ENCODE data around the gene UBE2J2. TPM values are rescaled to one million over a fixed set of nuclear protein-coding genes. Genes with fewer than 3 reads are reported as not detected.

The UBE2J2 gene
- total and polyA plus RNA-seq, 4 experiments from 2014 or later = 79.4 to 96.7 (median 87.8) TPM

DNA sequence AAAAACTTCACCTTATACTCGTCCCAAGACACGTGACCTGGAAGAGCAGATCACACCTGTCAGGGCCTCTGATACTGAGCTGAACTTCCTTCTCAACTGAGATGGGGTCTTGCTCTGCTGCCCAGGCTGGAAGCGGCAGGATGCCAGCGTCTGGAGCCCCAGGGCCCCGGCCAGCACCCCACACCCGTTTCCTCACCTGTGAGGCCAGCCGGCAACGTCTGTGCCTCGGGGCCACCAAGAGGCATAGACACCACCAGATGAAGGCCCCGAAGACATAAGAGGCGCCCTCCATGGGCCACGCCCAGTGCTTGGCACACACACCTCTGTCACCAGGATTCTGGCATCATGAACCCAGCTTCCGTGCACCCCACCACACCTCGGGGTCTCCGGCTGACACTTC lies 50.3 kb downstream of the UBE2J2 start:
- DNase-seq = no peak
- intact Hi-C loops (cut with micrococcal nuclease) = no loop called here
- Histone ChIP-seq H3K36me3 (ENCODE audit: insufficient read depth, low read length) (peaks cover 42% of the 10 kb centered on the region), H3K9me3 (ENCODE audit: control insufficient read depth in 1 of 2, low read length in 2 of 2) (no peaks in the 10 kb centered on the region), H3K27me3 (ENCODE audit: insufficient read depth, low read length) (no peaks in the 10 kb centered on the region), H3K4me3 (ENCODE audit: low read length in 2 of 2) (no peak overlapping the region), H3K27ac (ENCODE audit: low read depth, low read length) (no peak overlapping the region), H3K4me1 (ENCODE audit: insufficient read depth, low read length) (peaks cover 17% of the 10 kb centered on the region)
- no peaks in the 10 kb centered on the region for H3K27me3 Mint-ChIP-seq
- peaks cover 11 to 37% (median 21%) of the 10 kb centered on the region in 4 donors for H3K4me1 Mint-ChIP-seq
- peaks cover 0 to 2% (median 0%) of the 10 kb centered on the region in 8 donors for H3K9me3 Mint-ChIP-seq
- peak overlapping the region in 5 of 7 donors; percentile 14 to 78 (median 50) for H3K27ac Mint-ChIP-seq
- peaks cover 20 to 44% of the 10 kb centered on the region in 2 donors for H3K36me3 Mint-ChIP-seq
- ChIA-PET POLR2A (ENCODE audit: partially characterized antibody) (no interaction called here), CTCF (ENCODE audit: partially characterized antibody) (no interaction called here)
- H3K4me3 Mint-ChIP-seq = no peak overlapping the region

DNA sequence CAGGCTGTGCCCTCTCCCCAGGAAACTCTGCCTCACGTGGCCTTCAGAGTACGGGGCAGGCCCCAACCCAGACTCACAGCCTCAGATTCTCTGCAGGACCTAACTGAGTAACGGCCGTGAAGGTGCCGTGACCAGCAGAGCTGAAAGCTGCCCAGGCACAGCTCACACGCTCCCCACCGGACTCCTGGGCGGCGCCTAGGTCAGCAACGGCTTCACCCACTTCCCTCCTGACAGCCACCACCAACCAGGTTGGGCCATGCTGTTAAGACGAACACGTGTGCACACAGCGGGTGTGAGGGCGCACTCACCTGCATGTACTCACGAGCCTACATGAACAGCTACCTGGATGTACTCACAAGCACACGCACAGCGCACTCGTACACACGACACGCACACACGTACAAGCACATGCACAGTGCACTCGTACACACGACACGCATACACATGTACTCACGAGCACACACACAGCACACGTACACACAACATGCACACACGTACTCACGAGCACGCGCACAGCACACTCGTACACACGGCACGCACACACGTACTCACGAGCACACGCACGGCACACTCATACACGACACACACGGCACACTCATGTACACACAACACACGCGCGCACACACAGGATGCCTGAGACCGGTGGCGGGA lies 51.0 kb downstream of the UBE2J2 start:
- Mint-ChIP-seq H3K27ac (peak overlapping the region in 6 of 7 donors; percentile 23 to 78 (median 52)), H3K27me3 (no peaks in the 10 kb centered on the region), H3K4me3 (peak overlapping the region in 1 of 8 donors; percentile 45), H3K4me1 (peaks cover 12 to 43% (median 24%) of the 10 kb centered on the region in 4 donors), H3K9me3 (peaks cover 0 to 2% (median 0%) of the 10 kb centered on the region in 8 donors), H3K36me3 (peaks cover 20 to 44% of the 10 kb centered on the region in 2 donors)
- CTCF ChIA-PET (ENCODE audit: partially characterized antibody) = no interaction called here
- Histone ChIP-seq H3K27ac (ENCODE audit: low read depth, low read length) (no peak overlapping the region), H3K27me3 (ENCODE audit: insufficient read depth, low read length) (no peaks in the 10 kb centered on the region), H3K36me3 (ENCODE audit: insufficient read depth, low read length) (peaks cover 42% of the 10 kb centered on the region), H3K4me3 (ENCODE audit: low read length in 2 of 2) (no peak overlapping the region), H3K9me3 (ENCODE audit: control insufficient read depth in 1 of 2, low read length in 2 of 2) (no peaks in the 10 kb centered on the region), H3K4me1 (ENCODE audit: insufficient read depth, low read length) (peaks cover 23% of the 10 kb centered on the region)
- POLR2A ChIA-PET (ENCODE audit: partially characterized antibody) = no interaction called here
- DNase-seq = no peak
- intact Hi-C loops (cut with micrococcal nuclease) = no loop called here

DNA sequence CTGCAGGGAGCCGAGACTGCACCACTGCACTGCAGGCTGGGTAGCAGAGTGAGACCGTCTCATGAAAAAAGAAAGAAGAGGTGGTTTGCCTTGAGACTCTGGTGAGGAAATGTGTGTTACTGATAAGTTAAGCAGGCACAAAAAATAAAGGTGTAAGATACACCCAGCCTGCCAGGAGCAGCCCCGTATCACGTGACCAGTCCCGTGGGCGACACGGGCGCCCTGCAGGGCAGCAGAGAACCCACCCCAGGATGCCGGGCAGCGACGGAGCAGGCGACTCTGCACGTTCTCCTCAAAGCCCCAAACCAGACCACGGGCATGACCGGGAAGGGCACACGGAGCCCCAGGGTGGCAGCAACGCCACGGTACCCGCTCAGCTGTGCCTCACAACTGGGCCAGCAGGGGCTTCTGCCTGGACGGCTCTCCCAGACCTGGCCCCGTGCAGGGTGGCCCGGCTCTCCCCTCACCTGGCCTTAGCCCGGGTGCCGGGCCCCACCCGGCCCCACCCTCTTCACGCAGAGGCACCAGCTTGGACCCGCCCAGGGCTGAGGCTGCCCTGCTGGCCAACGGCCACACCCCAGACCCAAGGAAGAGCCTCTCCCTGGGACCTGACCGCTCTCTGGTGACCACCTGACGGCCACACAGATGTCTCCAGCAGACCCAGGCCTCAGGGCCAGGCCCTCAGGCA lies 51.6 kb downstream of the UBE2J2 start:
- POLR2A ChIA-PET (ENCODE audit: partially characterized antibody) = no interaction called here
- H3K36me3 ChIP-seq (ENCODE audit: insufficient read depth, low read length) = peaks cover 40% of the 10 kb centered on the region
- peaks cover 30% of the 10 kb centered on the region for H3K4me1 ChIP-seq (ENCODE audit: insufficient read depth, low read length)
- Mint-ChIP-seq H3K36me3 (peaks cover 20 to 46% of the 10 kb centered on the region in 2 donors), H3K27me3 (no peaks in the 10 kb centered on the region), H3K27ac (peak overlapping the region in 4 of 7 donors; percentile 13 to 80 (median 58)), H3K4me1 (peaks cover 12 to 48% (median 27%) of the 10 kb centered on the region in 4 donors), H3K9me3 (peaks cover 0 to 2% (median 0%) of the 10 kb centered on the region in 8 donors), H3K4me3 (peak overlapping the region in 1 of 8 donors; percentile 30)
- no peak overlapping the region for H3K4me3 ChIP-seq (ENCODE audit: low read length in 2 of 2)
- CTCF ChIA-PET (ENCODE audit: partially characterized antibody) = no interaction called here
- no peak overlapping the region for H3K27ac ChIP-seq (ENCODE audit: low read depth, low read length)
- no peaks in the 10 kb centered on the region for H3K27me3 ChIP-seq (ENCODE audit: insufficient read depth, low read length)
- intact Hi-C loops (cut with micrococcal nuclease) = no loop called here
- no peak for DNase-seq
- no peaks in the 10 kb centered on the region for H3K9me3 ChIP-seq (ENCODE audit: control insufficient read depth in 1 of 2, low read length in 2 of 2)

DNA sequence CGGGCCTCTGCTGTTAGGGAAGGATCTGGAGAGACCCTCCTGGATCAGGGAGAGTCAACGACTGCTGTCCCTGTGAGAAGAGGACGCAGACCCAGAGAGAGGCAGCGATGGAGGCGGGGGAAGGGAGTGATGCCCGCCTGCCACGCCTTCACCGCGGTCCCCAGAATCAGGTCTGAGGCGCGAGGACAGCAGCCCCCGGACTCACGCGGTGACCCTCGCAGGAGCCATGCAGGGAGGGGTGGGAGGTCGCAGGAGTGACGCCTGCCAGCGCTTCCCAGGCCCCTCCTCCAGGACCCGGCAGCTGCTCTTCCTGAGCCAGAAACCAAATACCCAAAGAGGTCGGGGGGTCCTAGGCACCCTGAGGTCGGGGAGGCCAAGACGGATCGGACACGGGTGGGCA lies 53.5 kb downstream of the UBE2J2 start:
- Mint-ChIP-seq H3K36me3 (peaks cover 11 to 46% of the 10 kb centered on the region in 2 donors), H3K4me3 (peak overlapping the region in 1 of 8 donors; percentile 29), H3K27me3 (no peaks in the 10 kb centered on the region), H3K4me1 (peaks cover 17 to 61% (median 32%) of the 10 kb centered on the region in 4 donors), H3K9me3 (peaks cover 0 to 2% (median 0%) of the 10 kb centered on the region in 8 donors), H3K27ac (peak overlapping the region; percentile 86 to 94 (median 89))
- intact Hi-C loops (cut with micrococcal nuclease) = no loop called here
- Histone ChIP-seq H3K9me3 (ENCODE audit: control insufficient read depth in 1 of 2, low read length in 2 of 2) (no peaks in the 10 kb centered on the region), H3K36me3 (ENCODE audit: insufficient read depth, low read length) (peaks cover 28% of the 10 kb centered on the region), H3K4me1 (ENCODE audit: insufficient read depth, low read length) (peaks cover 48% of the 10 kb centered on the region), H3K27ac (ENCODE audit: low read depth, low read length) (peak overlapping the region; percentile 86), H3K27me3 (ENCODE audit: insufficient read depth, low read length) (no peaks in the 10 kb centered on the region), H3K4me3 (ENCODE audit: low read length in 2 of 2) (no peak overlapping the region)
- CTCF ChIA-PET (ENCODE audit: partially characterized antibody) = no interaction called here
- DNase-seq = no peak
- POLR2A ChIA-PET (ENCODE audit: partially characterized antibody) = interaction anchor here (1.3 to 1.9 kb wide), 2 partner anchors 12 to 13 kb away, joined by 3 to 5 read pairs; partner anchors contain the start of gene TNFRSF18

DNA sequence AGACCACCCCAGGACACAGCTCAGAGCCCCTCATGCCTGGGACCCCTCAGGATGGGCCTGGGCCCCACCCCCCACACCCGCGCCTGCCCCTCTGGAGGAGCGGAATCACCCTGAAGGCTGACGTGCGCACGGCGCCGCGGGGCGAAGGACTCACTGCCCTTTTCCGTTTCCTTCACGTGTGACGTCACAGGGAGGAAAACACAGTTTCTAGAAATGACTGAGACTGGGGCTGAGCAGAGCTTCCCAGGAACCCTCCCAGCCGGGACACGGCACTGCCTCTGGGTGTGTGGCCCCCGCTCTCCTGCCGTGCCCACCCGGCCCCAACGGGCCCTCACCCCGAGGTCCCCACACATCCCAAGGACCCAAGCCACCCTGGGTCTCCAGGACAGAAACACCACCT lies 54.3 kb downstream of the UBE2J2 start:
- intact Hi-C loops (cut with micrococcal nuclease) = no loop called here
- CTCF ChIA-PET (ENCODE audit: partially characterized antibody) = no interaction called here
- peak overlapping the region; percentile 86 to 94 (median 90) for H3K27ac Mint-ChIP-seq

DNA sequence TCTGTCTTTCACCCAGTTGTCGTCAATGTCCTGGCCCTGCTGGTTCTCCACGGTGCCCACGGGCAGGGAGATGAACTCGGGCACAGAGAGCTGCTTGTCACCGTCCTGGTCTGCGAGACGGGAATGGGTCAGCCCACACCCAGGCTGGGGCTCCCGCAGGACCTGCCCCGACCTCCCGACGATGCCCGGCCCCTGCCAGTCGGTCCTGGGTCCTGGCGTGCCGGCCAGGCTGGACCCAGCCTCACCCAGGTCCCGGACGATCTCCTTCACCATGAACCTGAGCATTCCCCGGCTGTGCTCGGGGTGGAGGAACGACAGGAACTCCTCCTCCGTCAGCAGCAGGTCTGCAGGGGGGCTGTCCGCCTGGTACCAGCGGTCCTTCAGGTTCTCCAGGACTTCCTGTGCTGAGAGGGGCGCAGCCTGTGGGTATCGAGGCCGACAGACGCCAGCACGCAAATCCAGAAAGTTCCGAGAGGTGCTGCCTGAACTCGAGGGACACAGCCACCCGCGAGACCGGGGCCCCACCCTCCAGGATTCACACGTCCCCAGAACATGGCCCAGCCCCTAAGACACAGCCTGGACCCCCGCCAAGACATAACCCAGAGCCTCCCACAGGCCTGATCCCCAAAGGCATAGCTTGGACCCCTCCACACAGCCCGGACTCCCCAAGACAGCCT lies 55.0 kb downstream of the UBE2J2 start:
- Histone ChIP-seq H3K27ac (ENCODE audit: low read depth, low read length) (peak overlapping the region; percentile 86), H3K4me3 (ENCODE audit: low read length in 2 of 2) (peak overlapping the region in 1 of 2 donors; percentile 28), H3K4me1 (ENCODE audit: insufficient read depth, low read length) (peaks cover 63% of the 10 kb centered on the region), H3K36me3 (ENCODE audit: insufficient read depth, low read length) (peaks cover 21% of the 10 kb centered on the region), H3K27me3 (ENCODE audit: insufficient read depth, low read length) (no peaks in the 10 kb centered on the region), H3K9me3 (ENCODE audit: control insufficient read depth in 1 of 2, low read length in 2 of 2) (no peaks in the 10 kb centered on the region)
- CTCF ChIA-PET (ENCODE audit: partially characterized antibody) = no interaction called here
- peaks cover 20 to 68% (median 42%) of the 10 kb centered on the region in 4 donors for H3K4me1 Mint-ChIP-seq
- peaks cover 11 to 37% of the 10 kb centered on the region in 2 donors for H3K36me3 Mint-ChIP-seq
- DNase-seq = no peak
- H3K27ac Mint-ChIP-seq = peak overlapping the region; percentile 86 to 94 (median 90)
- intact Hi-C loops (cut with micrococcal nuclease) = no loop called here
- POLR2A ChIA-PET (ENCODE audit: partially characterized antibody) = interaction anchor here (0.7 to 4.1 kb wide), 8 partner anchors 8 to 61 kb away, joined by 3 to 38 read pairs (median 4); partner anchors contain the start of gene TNFRSF18
- H3K4me3 Mint-ChIP-seq = peak overlapping the region in 7 of 8 donors; percentile 16 to 63 (median 41)
- H3K27me3 Mint-ChIP-seq = no peaks in the 10 kb centered on the region
- H3K9me3 Mint-ChIP-seq = peaks cover 0 to 2% (median 0%) of the 10 kb centered on the region in 8 donors

More for the DNA sequence above, 54.3 kb downstream of the UBE2J2 start:
- peak overlapping the region in 6 of 8 donors; percentile 33 to 80 (median 49) for H3K4me3 Mint-ChIP-seq
- peaks cover 21% of the 10 kb centered on the region for H3K36me3 ChIP-seq (ENCODE audit: insufficient read depth, low read length)
- H3K27ac ChIP-seq (ENCODE audit: low read depth, low read length) = peak overlapping the region; percentile 86
- no peaks in the 10 kb centered on the region for H3K9me3 ChIP-seq (ENCODE audit: control insufficient read depth in 1 of 2, low read length in 2 of 2)
- DNase-seq = peak; percentile 57 to 79 (median 64)
- H3K4me1 Mint-ChIP-seq = peaks cover 20 to 65% (median 40%) of the 10 kb centered on the region in 4 donors
- peaks cover 56% of the 10 kb centered on the region for H3K4me1 ChIP-seq (ENCODE audit: insufficient read depth, low read length)
- peaks cover 11 to 40% of the 10 kb centered on the region in 2 donors for H3K36me3 Mint-ChIP-seq
- POLR2A ChIA-PET (ENCODE audit: partially characterized antibody) = interaction anchor here (1.2 to 1.9 kb wide), 4 partner anchors 11 to 14 kb away, joined by 3 to 5 read pairs (median 4); partner anchors contain the start of gene TNFRSF18
- H3K27me3 Mint-ChIP-seq = no peaks in the 10 kb centered on the region
- H3K4me3 ChIP-seq (ENCODE audit: low read length in 2 of 2) = peak overlapping the region in 1 of 2 donors; percentile 28
- H3K9me3 Mint-ChIP-seq = peaks cover 0 to 2% (median 0%) of the 10 kb centered on the region in 8 donors
- no peaks in the 10 kb centered on the region for H3K27me3 ChIP-seq (ENCODE audit: insufficient read depth, low read length)

Measured in CD4-positive, alpha-beta memory T cell (primary cell).